ENCODE measurements around the gene MSMB.
"Not testable (repeated sequence)": the region's sequence is repeated elsewhere in the genome, so short reads cannot be mapped to it uniquely, and the experiment has no call there.

Gene MSMB

DNA sequence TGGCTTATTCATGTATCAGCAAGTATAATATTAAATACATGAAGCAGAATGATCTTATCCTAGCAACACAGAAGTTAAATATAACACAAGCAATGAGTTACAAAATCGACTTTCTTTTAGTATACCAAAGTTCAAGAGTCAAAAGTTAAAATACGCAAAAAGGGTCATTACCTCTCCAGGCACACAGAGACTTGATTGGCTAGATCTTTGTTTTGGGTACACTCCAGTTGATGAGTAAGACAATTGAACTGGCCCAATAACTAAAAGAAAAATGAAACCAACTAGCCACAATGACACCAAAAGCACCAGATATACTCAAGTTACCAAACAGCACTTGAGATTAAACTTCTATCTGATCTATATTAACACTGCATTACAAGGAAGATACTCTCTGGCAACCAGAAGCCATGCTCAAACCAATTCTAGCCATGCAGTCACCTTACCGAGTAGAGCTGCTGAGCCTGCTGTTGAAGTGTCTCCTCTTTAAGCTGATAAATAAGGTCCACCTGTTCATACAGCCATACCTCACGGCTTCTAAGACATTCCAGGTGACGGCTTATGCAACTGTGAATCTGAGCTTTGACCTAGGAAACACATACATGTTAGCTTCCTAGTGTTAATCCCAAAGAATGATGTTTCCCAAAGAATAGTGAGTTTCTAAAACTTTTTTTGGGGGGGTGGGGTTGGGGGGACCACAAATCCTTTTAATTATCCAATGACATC, 31.2 kb downstream of the MSMB start:
- no peaks in the 10 kb centered on the region for H3K4me1 ChIP-seq (ENCODE audit: control insufficient read depth, low read depth, low read length)
- no peaks in the 10 kb centered on the region for H3K27me3 ChIP-seq (ENCODE audit: control insufficient read depth, insufficient read depth, low read length)
- no peaks in the 10 kb centered on the region for H3K9me3 ChIP-seq (ENCODE audit: control insufficient read depth, low read depth, low read length)
- H3K36me3 ChIP-seq (ENCODE audit: control insufficient read depth, low read depth, low read length), result peaks cover 41% of the 10 kb centered on the region
- no peak overlapping the region for H3K4me3 ChIP-seq (ENCODE audit: low read length)
- H3K27ac ChIP-seq (ENCODE audit: low read length), result no peak overlapping the region
- no peak overlapping the region for H3K9ac ChIP-seq (ENCODE audit: low read length)

DNA sequence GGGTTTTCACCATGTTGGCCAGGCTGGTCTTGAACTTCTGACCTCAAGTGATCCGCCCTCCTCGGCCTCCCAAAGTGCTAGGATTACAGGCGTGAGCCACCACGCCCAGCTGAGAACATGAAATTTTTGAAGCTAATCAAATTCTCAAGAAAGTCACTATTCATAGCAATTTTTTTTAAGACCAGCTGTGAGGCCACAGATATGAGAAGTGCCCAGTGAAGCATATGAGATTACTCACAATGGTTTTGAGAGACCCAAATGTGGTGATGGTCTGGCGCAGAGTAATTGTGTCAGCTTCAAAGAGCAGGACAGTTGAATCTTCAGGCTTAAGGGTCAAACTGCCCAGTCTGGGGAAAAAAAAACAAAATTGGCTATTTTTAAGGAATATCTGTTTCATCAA, 31.9 kb downstream of the MSMB start:
- Histone ChIP-seq H3K4me3 (ENCODE audit: low read length) (no peak overlapping the region), H3K4me1 (ENCODE audit: control insufficient read depth, low read depth, low read length) (no peaks in the 10 kb centered on the region), H3K36me3 (ENCODE audit: control insufficient read depth, low read depth, low read length) (peaks cover 41% of the 10 kb centered on the region), H3K9ac (ENCODE audit: low read length) (no peak overlapping the region), H3K27me3 (ENCODE audit: control insufficient read depth, insufficient read depth, low read length) (no peaks in the 10 kb centered on the region), H3K9me3 (ENCODE audit: control insufficient read depth, low read depth, low read length) (no peaks in the 10 kb centered on the region), H3K27ac (ENCODE audit: low read length) (no peak overlapping the region)

GRCh38 chr10:46012746-46013145, 33.3 kb downstream of the MSMB start:
- Histone ChIP-seq H3K9ac (ENCODE audit: low read length) (no peak overlapping the region), H3K27ac (ENCODE audit: low read length) (no peak overlapping the region), H3K9me3 (ENCODE audit: control insufficient read depth, low read depth, low read length) (no peaks in the 10 kb centered on the region), H3K36me3 (ENCODE audit: control insufficient read depth, low read depth, low read length) (peaks cover 55% of the 10 kb centered on the region), H3K4me3 (ENCODE audit: low read length) (no peak overlapping the region), H3K27me3 (ENCODE audit: control insufficient read depth, insufficient read depth, low read length) (no peaks in the 10 kb centered on the region), H3K4me1 (ENCODE audit: control insufficient read depth, low read depth, low read length) (no peaks in the 10 kb centered on the region)

DNA sequence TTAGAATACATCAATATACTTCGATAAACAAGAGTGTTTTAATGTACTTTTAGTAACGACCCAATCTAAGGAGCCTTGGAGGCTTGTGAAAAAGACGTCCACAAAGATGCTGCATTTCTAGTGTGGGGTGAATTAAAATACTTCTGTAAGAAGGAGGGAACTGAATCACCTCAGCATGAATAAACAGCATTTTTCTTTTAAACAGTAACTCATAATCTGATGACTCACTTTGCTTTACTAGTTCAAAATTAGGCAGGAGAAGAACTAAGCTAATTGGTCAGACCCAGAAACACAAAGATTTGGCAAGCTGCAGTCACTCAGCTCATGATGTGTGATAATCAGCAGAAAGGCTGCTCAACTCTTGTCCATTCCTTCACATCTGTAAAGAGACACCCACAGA, 39.9 kb downstream of the MSMB start:
- no peaks in the 10 kb centered on the region for H3K27me3 ChIP-seq (ENCODE audit: control insufficient read depth, insufficient read depth, low read length)
- no peaks in the 10 kb centered on the region for H3K9me3 ChIP-seq (ENCODE audit: control insufficient read depth, low read depth, low read length)
- H3K4me1 ChIP-seq (ENCODE audit: control insufficient read depth, low read depth, low read length), result no peaks in the 10 kb centered on the region
- H3K4me3 ChIP-seq (ENCODE audit: low read length), result no peak overlapping the region
- H3K27ac ChIP-seq (ENCODE audit: low read length), result no peak overlapping the region
- H3K36me3 ChIP-seq (ENCODE audit: control insufficient read depth, low read depth, low read length), result peaks cover 73% of the 10 kb centered on the region
- H3K9ac ChIP-seq (ENCODE audit: low read length), result no peak overlapping the region

- Histone ChIP-seq H3K27me3 (ENCODE audit: control insufficient read depth, insufficient read depth, low read length) (no peaks in the 10 kb centered on the region), H3K27ac (ENCODE audit: low read length) (no peak overlapping the region), H3K4me1 (ENCODE audit: control insufficient read depth, low read depth, low read length) (no peaks in the 10 kb centered on the region), H3K9ac (ENCODE audit: low read length) (no peak overlapping the region), H3K36me3 (ENCODE audit: control insufficient read depth, low read depth, low read length) (peaks cover 74% of the 10 kb centered on the region), H3K4me3 (ENCODE audit: low read length) (no peak overlapping the region), H3K9me3 (ENCODE audit: control insufficient read depth, low read depth, low read length) (no peaks in the 10 kb centered on the region)
These were observed 40.7 kb downstream of the MSMB start for GRCh38 chr10:46005383-46005782.

GRCh38 chr10:46004963-46005362, 41.1 kb downstream of the MSMB start:
- Histone ChIP-seq H3K36me3 (ENCODE audit: control insufficient read depth, low read depth, low read length) (peaks cover 74% of the 10 kb centered on the region), H3K27ac (ENCODE audit: low read length) (no peak overlapping the region), H3K4me1 (ENCODE audit: control insufficient read depth, low read depth, low read length) (peaks cover under 1% of the 10 kb centered on the region), H3K27me3 (ENCODE audit: control insufficient read depth, insufficient read depth, low read length) (no peaks in the 10 kb centered on the region), H3K9me3 (ENCODE audit: control insufficient read depth, low read depth, low read length) (no peaks in the 10 kb centered on the region), H3K9ac (ENCODE audit: low read length) (no peak overlapping the region), H3K4me3 (ENCODE audit: low read length) (no peak overlapping the region)

- Histone ChIP-seq H3K9me3 (ENCODE audit: control insufficient read depth, low read depth, low read length) (no peaks in the 10 kb centered on the region), H3K9ac (ENCODE audit: low read length) (no peak overlapping the region), H3K27me3 (ENCODE audit: control insufficient read depth, insufficient read depth, low read length) (no peaks in the 10 kb centered on the region), H3K27ac (ENCODE audit: low read length) (no peak overlapping the region), H3K4me3 (ENCODE audit: low read length) (no peak overlapping the region), H3K4me1 (ENCODE audit: control insufficient read depth, low read depth, low read length) (peaks cover 6% of the 10 kb centered on the region), H3K36me3 (ENCODE audit: control insufficient read depth, low read depth, low read length) (peaks cover 68% of the 10 kb centered on the region)
These were observed 43.0 kb downstream of the MSMB start for GRCh38 chr10:46002916-46003693.

- not testable (repeated sequence) for H3K9ac ChIP-seq (ENCODE audit: low read length); H3K4me1 ChIP-seq (ENCODE audit: control insufficient read depth, low read depth, low read length)
- H3K36me3 ChIP-seq (ENCODE audit: control insufficient read depth, low read depth, low read length), result peaks cover 70% of the 10 kb centered on the region
These were observed 43.8 kb downstream of the MSMB start for GRCh38 chr10:46002189-46002687.

DNA sequence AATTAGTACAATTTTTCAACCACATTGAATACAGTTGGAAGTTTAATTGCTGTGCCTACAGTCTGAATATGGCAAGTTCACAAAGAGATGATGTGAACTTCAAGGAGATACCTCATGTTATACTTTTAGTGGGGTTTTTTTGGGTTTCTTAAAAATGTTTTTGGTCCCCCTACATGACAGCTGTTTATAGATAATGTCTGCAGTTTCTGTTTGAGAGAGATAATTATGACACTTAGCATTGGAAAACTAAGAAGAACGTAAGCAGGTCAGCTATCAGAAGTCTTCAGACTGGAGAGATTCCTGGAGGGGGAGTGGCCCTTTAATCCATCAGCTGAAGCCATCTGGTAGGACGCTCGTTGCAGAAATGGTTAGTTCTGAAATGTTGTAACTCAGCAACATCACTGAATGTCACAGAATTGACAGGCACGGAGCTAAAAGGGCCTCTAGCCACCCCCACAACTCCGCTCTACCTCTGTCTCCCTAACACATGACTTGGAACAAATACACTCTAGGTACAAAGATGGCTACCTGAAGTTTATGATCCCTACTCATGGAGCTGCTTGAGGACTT, 44.8 kb downstream of the MSMB start:
- H3K9ac ChIP-seq (ENCODE audit: low read length), result no peak overlapping the region
- no peak overlapping the region for H3K27ac ChIP-seq (ENCODE audit: low read length)
- no peaks in the 10 kb centered on the region for H3K9me3 ChIP-seq (ENCODE audit: control insufficient read depth, low read depth, low read length)
- H3K4me3 ChIP-seq (ENCODE audit: low read length), result no peak overlapping the region
- H3K27me3 ChIP-seq (ENCODE audit: control insufficient read depth, insufficient read depth, low read length), result no peaks in the 10 kb centered on the region
- peaks cover 67% of the 10 kb centered on the region for H3K36me3 ChIP-seq (ENCODE audit: control insufficient read depth, low read depth, low read length)
- H3K4me1 ChIP-seq (ENCODE audit: control insufficient read depth, low read depth, low read length), result peaks cover 8% of the 10 kb centered on the region

More at GRCh38 chr10:46002189-46002687, 43.8 kb downstream of the MSMB start:
- H3K9me3 ChIP-seq (ENCODE audit: control insufficient read depth, low read depth, low read length); H3K27me3 ChIP-seq (ENCODE audit: control insufficient read depth, insufficient read depth, low read length); H3K27ac ChIP-seq (ENCODE audit: low read length); H3K4me3 ChIP-seq (ENCODE audit: low read length): not testable (repeated sequence)

DNA sequence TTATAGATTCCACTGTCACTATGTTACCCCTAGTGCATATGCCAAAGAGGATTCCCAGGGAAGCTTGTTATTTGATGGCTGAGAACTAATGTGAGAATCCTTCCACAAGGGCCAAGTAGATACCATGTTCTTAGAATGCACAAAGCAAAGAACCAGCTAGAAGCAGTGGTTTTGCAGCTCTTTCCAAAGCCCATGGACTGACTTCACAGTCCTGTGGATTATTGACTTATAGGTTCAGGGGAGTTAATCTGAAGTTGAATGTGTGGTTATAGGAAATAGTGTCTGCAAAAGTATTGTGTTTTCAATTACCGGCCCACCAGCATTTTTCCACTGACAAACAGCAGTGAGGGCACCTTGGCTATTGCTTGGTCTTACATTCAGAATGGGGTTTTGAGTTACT, 45.5 kb downstream of the MSMB start:
- peaks cover 60% of the 10 kb centered on the region for H3K36me3 ChIP-seq (ENCODE audit: control insufficient read depth, low read depth, low read length)
- no peaks in the 10 kb centered on the region for H3K9me3 ChIP-seq (ENCODE audit: control insufficient read depth, low read depth, low read length)
- H3K27me3 ChIP-seq (ENCODE audit: control insufficient read depth, insufficient read depth, low read length), result no peaks in the 10 kb centered on the region
- H3K9ac ChIP-seq (ENCODE audit: low read length), result no peak overlapping the region
- H3K27ac ChIP-seq (ENCODE audit: low read length), result no peak overlapping the region
- H3K4me1 ChIP-seq (ENCODE audit: control insufficient read depth, low read depth, low read length), result peaks cover 8% of the 10 kb centered on the region
- no peak overlapping the region for H3K4me3 ChIP-seq (ENCODE audit: low read length)

- peaks cover 55% of the 10 kb centered on the region for H3K36me3 ChIP-seq (ENCODE audit: control insufficient read depth, low read depth, low read length)
- H3K27ac ChIP-seq (ENCODE audit: low read length); H3K4me1 ChIP-seq (ENCODE audit: control insufficient read depth, low read depth, low read length); H3K9me3 ChIP-seq (ENCODE audit: control insufficient read depth, low read depth, low read length); H3K9ac ChIP-seq (ENCODE audit: low read length); H3K27me3 ChIP-seq (ENCODE audit: control insufficient read depth, insufficient read depth, low read length); H3K4me3 ChIP-seq (ENCODE audit: low read length): not testable (repeated sequence)
These were observed 46.1 kb downstream of the MSMB start for GRCh38 chr10:45999955-46000354.
